Common myeloid progenitor, CD34-positive (primary cell): ENCODE results near the gene ISOC2.
"Not testable (repeated sequence)": the region's sequence is repeated elsewhere in the genome, so short reads cannot be mapped to it uniquely, and the experiment has no call there.

Experiments
- CTCF ChIA-PET: fragments of 350-600 bp; sonication (Branson Sonifier 250); formaldehyde crosslinking; loops from one replicate; lab custom pipeline; 2021; ENCODE audit warnings: antibody characterized with exemption; lab: Charles Lee
- POLR2A ChIA-PET: fragments of 350-600 bp; sonication (Branson Sonifier 250); formaldehyde crosslinking; loops from one replicate; lab custom pipeline; 2021; ENCODE audit warnings: antibody characterized with exemption; lab: Charles Lee
- DNase-seq, 3 donors: peaks; one replicate each; pipeline versions ENCODE4 v3.0.0 to v3.0.0-alpha.2; 2013
- H3K27ac ChIP-seq, 2 experiments: 1 replicate in 1 of 2; 2 replicates in 1 of 2; pipeline ENCODE4 v1.7.0; 2013; ENCODE audit warnings: inconsistent platforms in 2 of 2, low read length in 2 of 2, mild to moderate bottlenecking in 2 of 2, low read depth in 1 of 2, moderate library complexity in 1 of 2; ENCODE audit not compliant: severe bottlenecking in 2 of 2, insufficient read depth in 1 of 2, poor library complexity in 1 of 2
- H3K27me3 ChIP-seq, 5 experiments: replicated peaks in 2 of 5; 1 replicate in 3 of 5; 2 replicates in 2 of 5; pipeline versions ENCODE4 v1.6.1 to v1.7.0; 2013; ENCODE audit warnings: low read length in 4 of 5, mild to moderate bottlenecking in 2 of 5, moderate library complexity in 2 of 5, inconsistent platforms in 1 of 5; ENCODE audit not compliant: insufficient read depth in 5 of 5, control insufficient read depth in 4 of 5
- H3K36me3 ChIP-seq, 4 experiments: 1 replicate in 2 of 4; 2 replicates in 2 of 4; pipeline versions ENCODE4 v1.6.1 to v1.7.0; 2013; ENCODE audit warnings: low read length in 3 of 4, control low read depth in 1 of 4, mild to moderate bottlenecking in 1 of 4; ENCODE audit not compliant: control insufficient read depth in 4 of 4, insufficient read depth in 4 of 4
- H3K4me1 ChIP-seq, 4 experiments: 1 replicate in 3 of 4; 2 replicates in 1 of 4; pipeline versions ENCODE4 v1.6.1 to v1.7.1; 2013; ENCODE audit warnings: low read length in 3 of 4, mild to moderate bottlenecking in 3 of 4, control low read depth in 1 of 4, inconsistent platforms in 1 of 4, moderate library complexity in 1 of 4; ENCODE audit not compliant: control insufficient read depth in 4 of 4, insufficient read depth in 4 of 4; ENCODE audit errors: control extremely low read depth in 1 of 4
- H3K4me3 ChIP-seq, 7 experiments: 1 replicate in 4 of 7; 2 replicates in 3 of 7; pipeline versions ENCODE4 v1.5.1 to v1.7.0; 2013; ENCODE audit warnings: mild to moderate bottlenecking in 7 of 7, low read length in 6 of 7, moderate library complexity in 6 of 7, inconsistent platforms in 2 of 7, low read depth in 2 of 7, control low read depth in 1 of 7; ENCODE audit not compliant: insufficient read depth in 4 of 7, control insufficient read depth in 1 of 7; ENCODE audit errors: extremely low read depth in 1 of 7
- H3K9me3 ChIP-seq, 5 experiments: 1 replicate in 4 of 5; 2 replicates in 1 of 5; pipeline versions ENCODE4 v1.6.1 to v1.7.1; 2013; ENCODE audit warnings: low read length in 4 of 5, mild to moderate bottlenecking in 2 of 5, inconsistent platforms in 1 of 5, low read depth in 1 of 5, moderate library complexity in 1 of 5; ENCODE audit not compliant: control insufficient read depth in 4 of 5, insufficient read depth in 2 of 5; ENCODE audit errors: control extremely low read depth in 1 of 5
- WGBS: methylation state at CpG from one replicate; pipeline ENCODE4 v1.1.5; 2013; ENCODE audit not compliant: insufficient coverage; 5-methylcytosine and 5-hydroxymethylcytosine counted together

ISOC2 gene

GRCh38 chr19:55451965-55452748, 9.3 kb downstream of the ISOC2 start:
- POLR2A ChIA-PET: interaction anchor here (0.6 to 1.0 kb wide), 2 partner anchors 34 to 1361 kb away, joined by 3 read pairs; no protein-coding TSS in a partner anchor
- H3K27ac ChIP-seq: no peak overlapping the region
- WGBS: 3% methylated on average over 29 of the region's 57 CpGs
- peaks cover 0 to 54% (median 23%) of the 10 kb centered on the region in 5 experiments for H3K27me3 ChIP-seq
- H3K4me3 ChIP-seq: peak overlapping the region in 4 of 7 experiments; percentile 1 to 58 (median 22)
- no peaks in the 10 kb centered on the region for H3K9me3 ChIP-seq
- H3K4me1 ChIP-seq: peaks cover 0 to 18% (median 10%) of the 10 kb centered on the region in 4 experiments
- peak in 2 of 3 donors; percentile 51 to 53 for DNase-seq
- peaks cover 0 to 17% (median 8%) of the 10 kb centered on the region in 4 experiments for H3K36me3 ChIP-seq
- CTCF ChIA-PET: interaction anchor here (0.5 kb wide), 1 partner anchor 8 kb away, joined by 3 read pairs; no protein-coding TSS in a partner anchor

- CTCF ChIA-PET: no interaction called here
- peak in 1 of 3 donors; percentile 41 for DNase-seq
- peak overlapping the region in 4 of 7 experiments; percentile 19 to 58 (median 42) for H3K4me3 ChIP-seq
- H3K9me3 ChIP-seq: no peaks in the 10 kb centered on the region
- H3K36me3 ChIP-seq: peaks cover 0 to 14% (median 5%) of the 10 kb centered on the region in 4 experiments
- POLR2A ChIA-PET: interaction anchor here (1.0 kb wide), 1 partner anchor 35 kb away, joined by 3 read pairs; no protein-coding TSS in a partner anchor
- H3K4me1 ChIP-seq: peaks cover 0 to 18% (median 10%) of the 10 kb centered on the region in 4 experiments
- H3K27me3 ChIP-seq: peaks cover 0 to 62% (median 26%) of the 10 kb centered on the region in 5 experiments
- 1% methylated on average over 51 of the region's 80 CpGs for WGBS
- H3K27ac ChIP-seq: no peak overlapping the region
Observed at GRCh38 chr19:55451163-55451964, 10.1 kb downstream of the ISOC2 start.

GRCh38 chr19:55449469-55449868, 12.0 kb downstream of the ISOC2 start:
- Histone ChIP-seq H3K4me1 (peaks cover 0 to 18% (median 10%) of the 10 kb centered on the region in 4 experiments), H3K27me3 (peaks cover 0 to 79% (median 34%) of the 10 kb centered on the region in 5 experiments), H3K9me3 (no peaks in the 10 kb centered on the region), H3K36me3 (peaks cover 0 to 7% (median 2%) of the 10 kb centered on the region in 4 experiments), H3K27ac (no peak overlapping the region), H3K4me3 (no peak overlapping the region)
- CTCF ChIA-PET: interaction anchor here (0.6 to 1.4 kb wide), 3 partner anchors 12 to 40 kb away, joined by 3 to 4 read pairs (median 3); partner anchors contain the start of gene ISOC2
- DNase-seq: no peak
- POLR2A ChIA-PET: interaction anchor here (0.6 kb wide), 1 partner anchor 12 kb away, joined by 3 read pairs; the partner anchor contains the start of gene ISOC2
- whole genome bisulfite sequencing: 46% methylated on average over 10 of the region's 16 CpGs

DNA sequence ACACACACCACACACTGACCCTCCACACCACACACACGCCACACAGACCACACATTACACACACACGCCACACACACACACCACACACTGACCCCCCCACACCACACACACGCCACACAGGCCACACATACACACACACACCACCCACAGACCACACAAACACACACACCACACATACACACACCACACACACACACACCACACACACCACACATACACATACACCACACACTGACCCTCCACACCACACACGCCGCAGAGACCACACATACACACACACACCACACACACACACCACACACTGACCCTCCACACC, 13.3 kb downstream of the ISOC2 start:
- DNase-seq, H3K4me3 ChIP-seq, POLR2A ChIA-PET, H3K9me3 ChIP-seq, H3K27ac ChIP-seq, CTCF ChIA-PET, H3K36me3 ChIP-seq: not testable (repeated sequence)
- WGBS: no CpG with 5 or more reads among the region's 5 CpGs
- Histone ChIP-seq H3K4me1 (peaks cover 0 to 25% (median 13%) of the 10 kb centered on the region in 4 experiments), H3K27me3 (peaks cover 0 to 93% (median 40%) of the 10 kb centered on the region in 5 experiments)

GRCh38 chr19:55447421-55448174, 13.8 kb downstream of the ISOC2 start:
- 45% methylated on average over 9 of the region's 16 CpGs for WGBS
- no peaks in the 10 kb centered on the region for H3K36me3 ChIP-seq
- no peak overlapping the region for H3K27ac ChIP-seq
- H3K4me3 ChIP-seq: no peak overlapping the region
- H3K4me1 ChIP-seq: peaks cover 0 to 29% (median 16%) of the 10 kb centered on the region in 4 experiments
- no peaks in the 10 kb centered on the region for H3K9me3 ChIP-seq
- peaks cover 0 to 93% (median 40%) of the 10 kb centered on the region in 5 experiments for H3K27me3 ChIP-seq
- ChIA-PET CTCF (interaction anchor here (0.6 kb wide), 1 partner anchor 33 kb away, joined by 3 read pairs; no protein-coding TSS in a partner anchor), POLR2A (no interaction called here)
- peak; percentile 71 to 84 (median 72) for DNase-seq

DNA sequence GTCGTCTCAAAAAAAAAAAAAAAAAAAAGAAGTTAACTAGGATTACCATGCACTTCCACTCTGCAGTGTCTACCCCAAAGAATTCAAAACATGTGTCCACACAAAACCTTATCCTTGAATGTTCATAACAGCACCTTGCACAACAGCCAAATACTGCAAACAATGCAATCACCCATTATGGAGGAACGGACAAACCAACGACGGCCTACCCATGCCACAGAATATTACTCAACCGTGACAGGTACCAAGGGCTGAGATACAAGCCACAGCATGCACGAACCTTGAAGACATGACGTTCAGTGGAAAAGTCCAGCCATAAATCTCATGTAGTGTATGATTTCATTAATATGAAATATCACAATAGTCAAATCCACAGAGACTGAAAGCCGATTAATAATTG, 15.4 kb downstream of the ISOC2 start:
- CTCF ChIA-PET: interaction anchor here (0.6 to 0.7 kb wide), 2 partner anchors 8 to 299 kb away, joined by 3 read pairs; no protein-coding TSS in a partner anchor
- H3K9me3 ChIP-seq: no peaks in the 10 kb centered on the region
- H3K4me3 ChIP-seq: no peak overlapping the region
- 90% methylated on average over 2 of the region's 8 CpGs for WGBS
- H3K36me3 ChIP-seq: no peaks in the 10 kb centered on the region
- no peak for DNase-seq
- H3K27ac ChIP-seq: no peak overlapping the region
- POLR2A ChIA-PET: interaction anchor here (1.0 kb wide), 1 partner anchor 39 kb away, joined by 3 read pairs; no protein-coding TSS in a partner anchor
- peaks cover 0 to 93% (median 41%) of the 10 kb centered on the region in 5 experiments for H3K27me3 ChIP-seq
- peaks cover 0 to 26% (median 19%) of the 10 kb centered on the region in 4 experiments for H3K4me1 ChIP-seq
